ENCODE data around the gene ZNF396. TPM values are rescaled to one million over a fixed set of nuclear protein-coding genes. Genes with fewer than 3 reads are reported as not detected.

Gene ZNF396
- polyA plus RNA-seq, 2 of the 4 experiments (the other 2 are of a cell fraction), result 0.94 to 1.3 TPM

DNA sequence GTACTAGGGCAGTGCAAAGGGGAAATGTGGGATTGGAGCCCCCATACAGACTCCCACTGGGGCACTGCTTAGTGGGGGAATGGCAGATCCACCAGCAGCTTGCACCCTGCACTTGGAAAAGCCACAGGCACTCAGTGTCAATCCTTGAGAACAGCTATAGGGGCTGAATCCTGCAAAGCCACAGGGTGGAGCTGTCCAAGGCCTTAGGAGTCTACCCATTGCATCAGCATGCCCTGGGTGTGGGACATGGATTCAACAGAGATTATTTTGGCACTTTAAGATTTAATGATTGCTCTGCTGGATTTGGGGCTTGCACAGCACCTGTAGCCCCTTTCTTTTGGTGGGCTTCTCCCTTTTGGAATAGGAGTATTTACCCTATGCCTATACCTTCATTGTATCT lies 24.4 kb downstream of the ZNF396 start (continued):
- TF ChIP-seq, protein P1, sequence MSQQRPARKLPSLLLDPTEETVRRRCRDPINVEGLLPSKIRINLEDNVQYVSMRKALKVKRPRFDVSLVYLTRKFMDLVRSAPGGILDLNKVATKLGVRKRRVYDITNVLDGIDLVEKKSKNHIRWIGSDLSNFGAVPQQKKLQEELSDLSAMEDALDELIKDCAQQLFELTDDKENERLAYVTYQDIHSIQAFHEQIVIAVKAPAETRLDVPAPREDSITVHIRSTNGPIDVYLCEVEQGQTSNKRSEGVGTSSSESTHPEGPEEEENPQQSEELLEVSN (IDR thresholded peaks at IDR 0.05; ENCODE audit: borderline replicate concordance, low read depth), result no peak
- TF ChIP-seq KDM5A (IDR thresholded peaks at IDR 0.05) (no peak), TFCP2L1 (CRISPR knock-in tag; IDR thresholded peaks at IDR 0.05) (no peak), HOXB5 (CRISPR knock-in tag; IDR thresholded peaks at IDR 0.05) (no peak)

DNA sequence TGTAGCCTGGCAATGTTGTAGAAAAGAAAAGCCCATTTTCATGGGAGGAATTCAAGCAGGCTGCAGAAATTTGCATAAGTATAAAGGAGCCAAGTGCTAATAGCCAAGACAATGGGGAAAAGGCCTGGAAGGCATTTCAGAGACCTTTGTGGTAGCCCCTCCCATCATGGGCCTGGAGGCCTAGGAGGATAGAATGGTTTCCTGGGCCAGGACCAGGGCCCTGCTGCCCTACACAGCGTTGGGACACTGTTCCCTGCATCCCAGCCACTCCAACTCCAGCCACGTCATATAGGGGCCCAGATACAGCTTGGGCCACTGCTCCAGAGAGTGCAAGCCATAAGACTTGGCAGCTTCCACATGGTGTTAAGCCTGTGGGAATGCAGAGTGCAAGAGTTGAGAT lies 24.9 kb downstream of the ZNF396 start:
- Histone ChIP-seq H3K4me2 (no peak overlapping the region), H3K4me3 (no peak overlapping the region), H3K9me3 (peaks cover 14% of the 10 kb centered on the region), H3K27ac (no peak overlapping the region), H3K4me1 (no peaks in the 10 kb centered on the region)
- FAIRE-seq (no peak), DNase-seq (ENCODE audit: low read depth in 1 of 2, low spot score in 1 of 2) (no peak), ATAC-seq (no peak)
- POLR2A ChIA-PET, result no interaction called here
- TF ChIP-seq ZFP36 (IDR thresholded peaks at IDR 0.05; ENCODE audit: borderline replicate concordance, partially characterized antibody) (peak; percentile 93), MAX (IDR thresholded peaks at IDR 0.05) (no peak)
- WGBS (ENCODE audit: missing lambda C conversion rate), result 9% methylated on average over 2 of the region's 2 CpGs
- CTCF ChIA-PET, result interaction anchor here (0.9 kb wide), 1 partner anchor 121 kb away, joined by 3 read pairs; no protein-coding TSS in a partner anchor

- H3K4me3 ChIP-seq, result no peak overlapping the region
- H3K27ac ChIP-seq, result no peak overlapping the region
- POLR2A ChIA-PET, result no interaction called here
- CTCF ChIA-PET, result no interaction called here
- H3K9me3 ChIP-seq, result peaks cover 14% of the 10 kb centered on the region
- ATAC-seq, result no peak
- WGBS (ENCODE audit: missing lambda C conversion rate), result 27% methylated on average over 3 of the region's 3 CpGs
- no peak overlapping the region for H3K4me2 ChIP-seq
- H3K4me1 ChIP-seq, result peaks cover 8% of the 10 kb centered on the region; the same call in 1 of the 3 replicates
- DNase-seq (ENCODE audit: low read depth in 1 of 2, low spot score in 1 of 2), result no peak
- TF ChIP-seq HES2 (IDR thresholded peaks at IDR 0.05) (no peak), RAD21 (conservative IDR thresholded peaks at IDR 0.05 in 1 of 2, IDR thresholded peaks at IDR 0.05 in 1 of 2) (no peak), MAFK (IDR thresholded peaks at IDR 0.05; ENCODE audit: partially characterized antibody) (no peak), PBX3 (IDR thresholded peaks at IDR 0.05) (no peak), CBX2 (IDR thresholded peaks at IDR 0.05; ENCODE audit: borderline replicate concordance, low read depth) (no peak)
- FAIRE-seq, result no peak
Measured at GRCh38 chr18:35348001-35348400, 29.1 kb downstream of the ZNF396 start.

DNA sequence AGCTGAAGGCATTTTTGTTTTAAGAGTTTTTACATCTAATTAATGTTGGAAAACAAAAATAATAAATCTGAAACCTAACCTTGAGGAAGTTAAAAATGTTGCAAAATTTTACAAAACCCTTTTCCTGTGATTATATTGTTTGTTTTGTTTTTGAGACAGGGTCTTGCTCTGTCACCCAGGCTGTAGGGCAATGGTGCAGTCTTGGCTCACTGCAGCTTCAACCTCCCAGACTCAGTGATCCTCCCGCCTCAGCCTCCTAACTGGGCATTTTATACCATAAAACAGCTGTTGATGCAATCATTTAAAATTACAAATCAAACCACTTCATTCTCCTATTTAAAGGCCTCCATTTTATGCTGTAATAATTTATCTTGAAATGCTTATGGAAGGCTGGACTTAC lies 31.2 kb downstream of the ZNF396 start:
- H3K9me3 ChIP-seq, result peaks cover 12% of the 10 kb centered on the region
- ChIA-PET POLR2A (no interaction called here), CTCF (interaction anchor here (0.7 kb wide), 1 partner anchor 36 kb away, joined by 3 read pairs; no protein-coding TSS in a partner anchor)
- no peak for DNase-seq (ENCODE audit: low read depth in 1 of 2, low spot score in 1 of 2)
- peaks cover 8% of the 10 kb centered on the region; the same call in 1 of the 3 replicates for H3K4me1 ChIP-seq
- no peak overlapping the region for H3K4me2 ChIP-seq
- no peak for FAIRE-seq
- WGBS (ENCODE audit: missing lambda C conversion rate), result 90% methylated on average over 1 of the region's 1 CpG
- H3K4me3 ChIP-seq, result no peak overlapping the region
- TF ChIP-seq ZSCAN20 (CRISPR knock-in tag; IDR thresholded peaks at IDR 0.05) (no peak), FOSL2 (IDR thresholded peaks at IDR 0.05) (no peak), FOSL2 (CRISPR knock-in tag; IDR thresholded peaks at IDR 0.05) (no peak), NFE2L2 (conservative IDR thresholded peaks at IDR 0.05; ENCODE audit: low read length) (no peak), MYC (IDR thresholded peaks at IDR 0.05; ENCODE audit: borderline replicate concordance, low read length) (no peak), KDM1A (IDR thresholded peaks at IDR 0.05; ENCODE audit: low read depth) (no peak), SMC3 (IDR thresholded peaks at IDR 0.05) (no peak), HMGXB4 (CRISPR knock-in tag; IDR thresholded peaks at IDR 0.05; ENCODE audit: borderline replicate concordance) (no peak), HDAC2 (IDR thresholded peaks at IDR 0.05) (no peak), JUN (IDR thresholded peaks at IDR 0.05) (no peak), FOXS1 (CRISPR knock-in tag; IDR thresholded peaks at IDR 0.05) (no peak)
- TF ChIP-seq, protein P2, sequence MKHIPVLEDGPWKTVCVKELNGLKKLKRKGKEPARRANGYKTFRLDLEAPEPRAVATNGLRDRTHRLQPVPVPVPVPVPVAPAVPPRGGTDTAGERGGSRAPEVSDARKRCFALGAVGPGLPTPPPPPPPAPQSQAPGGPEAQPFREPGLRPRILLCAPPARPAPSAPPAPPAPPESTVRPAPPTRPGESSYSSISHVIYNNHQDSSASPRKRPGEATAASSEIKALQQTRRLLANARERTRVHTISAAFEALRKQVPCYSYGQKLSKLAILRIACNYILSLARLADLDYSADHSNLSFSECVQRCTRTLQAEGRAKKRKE (CRISPR knock-in tag; IDR thresholded peaks at IDR 0.05; ENCODE audit: low read depth), result no peak
- ATAC-seq, result no peak
- no peak overlapping the region for H3K27ac ChIP-seq
